Omental fat pad (tissue), 4 donors: ENCODE measurements around the gene TREML1. TPM values are rescaled to one million over a fixed set of nuclear protein-coding genes. Genes with fewer than 3 reads are reported as not detected.

ENCODE experiments used
- ATAC-seq: fragments of 150-250 bp; one replicate; pipeline ENCODE4 v1.9.1; 2016; ENCODE audit warnings: mild to moderate bottlenecking, moderate library complexity; ENCODE audit not compliant: low FRiP score
- DNase-seq: peaks from one replicate; pipeline ENCODE4 v3.0.0-alpha.2; 2019; ENCODE audit warnings: low spot score
- total RNA-seq, 4 donors: library from RNA; depleted of rRNA; stranded (reverse); fragments of >200 nt; gene quantifications; one replicate each; pipeline ENCODE4 v1.1.0, GENCODE V29; 2016
- TF ChIP-seq, protein P1 (sequence below), 3 donors: fragments of 450-650 bp; IDR thresholded peaks; one replicate each; pipeline ENCODE4 v1.5.1; 2016 to 2017; ENCODE audit warnings: antibody characterized with exemption in 3 of 3, mild to moderate bottlenecking in 3 of 3, moderate library complexity in 2 of 3

The TREML1 gene
- total RNA-seq, 4 donors from 2014 or later = 0.56 to 5.3 TPM; not detected in 2

DNA sequence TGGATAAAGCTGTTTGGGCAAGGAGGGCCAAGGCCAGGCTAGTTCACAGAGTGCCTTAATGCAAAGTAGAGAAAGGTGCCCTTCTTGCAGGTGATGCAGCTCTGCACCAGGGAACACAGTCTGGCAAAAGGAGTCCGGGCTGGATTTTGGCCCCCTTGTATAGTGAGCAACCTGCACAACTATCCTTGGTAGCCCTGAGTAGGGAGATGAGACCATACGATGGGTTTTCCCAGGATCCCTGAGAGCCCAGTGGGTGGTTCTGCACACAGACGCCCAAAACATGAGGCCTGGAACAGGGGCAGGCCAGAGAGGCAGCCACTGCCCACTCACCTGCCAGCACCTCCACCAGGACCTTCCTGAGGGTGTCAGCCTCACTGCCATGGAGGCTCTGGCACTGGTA is 6.8 kb upstream of the TREML1 start:
- TF ChIP-seq, protein P1, sequence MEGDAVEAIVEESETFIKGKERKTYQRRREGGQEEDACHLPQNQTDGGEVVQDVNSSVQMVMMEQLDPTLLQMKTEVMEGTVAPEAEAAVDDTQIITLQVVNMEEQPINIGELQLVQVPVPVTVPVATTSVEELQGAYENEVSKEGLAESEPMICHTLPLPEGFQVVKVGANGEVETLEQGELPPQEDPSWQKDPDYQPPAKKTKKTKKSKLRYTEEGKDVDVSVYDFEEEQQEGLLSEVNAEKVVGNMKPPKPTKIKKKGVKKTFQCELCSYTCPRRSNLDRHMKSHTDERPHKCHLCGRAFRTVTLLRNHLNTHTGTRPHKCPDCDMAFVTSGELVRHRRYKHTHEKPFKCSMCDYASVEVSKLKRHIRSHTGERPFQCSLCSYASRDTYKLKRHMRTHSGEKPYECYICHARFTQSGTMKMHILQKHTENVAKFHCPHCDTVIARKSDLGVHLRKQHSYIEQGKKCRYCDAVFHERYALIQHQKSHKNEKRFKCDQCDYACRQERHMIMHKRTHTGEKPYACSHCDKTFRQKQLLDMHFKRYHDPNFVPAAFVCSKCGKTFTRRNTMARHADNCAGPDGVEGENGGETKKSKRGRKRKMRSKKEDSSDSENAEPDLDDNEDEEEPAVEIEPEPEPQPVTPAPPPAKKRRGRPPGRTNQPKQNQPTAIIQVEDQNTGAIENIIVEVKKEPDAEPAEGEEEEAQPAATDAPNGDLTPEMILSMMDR (IDR thresholded peaks at IDR 0.05) = no peak

DNA sequence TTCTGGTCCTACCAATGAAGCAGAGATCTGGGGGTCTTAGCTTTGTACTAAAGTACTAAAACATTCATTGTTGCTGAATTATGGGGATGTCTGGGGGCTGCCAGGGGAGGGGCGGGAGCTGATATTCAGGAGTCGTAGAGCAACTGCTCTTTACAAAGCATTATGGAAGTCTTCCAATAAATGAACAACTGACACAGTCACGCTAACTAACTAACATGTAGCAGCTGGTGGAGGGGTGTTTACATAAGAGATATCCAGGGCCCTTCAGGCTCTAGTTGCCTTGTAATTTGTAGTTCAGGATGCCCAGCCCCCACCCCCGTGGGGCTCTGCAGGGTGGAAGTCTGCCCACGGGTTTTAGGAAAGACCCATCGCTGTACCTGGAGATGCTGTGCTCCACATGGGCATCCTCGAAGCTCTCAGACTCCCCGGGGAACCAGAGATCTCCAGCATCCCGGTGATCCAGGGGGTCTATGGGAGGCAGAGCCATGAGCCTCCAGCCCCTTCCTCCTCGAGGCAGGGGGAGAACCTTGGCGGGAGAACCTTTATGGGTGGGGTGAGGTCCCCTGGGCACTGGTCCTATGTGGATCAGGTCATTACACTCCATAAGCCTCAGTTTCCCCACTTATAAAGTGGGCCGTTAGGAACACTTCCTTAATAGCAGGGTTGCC is 5.4 kb upstream of the TREML1 start:
- TF ChIP-seq, protein P1 (IDR thresholded peaks at IDR 0.05) = no peak
- ATAC-seq = no peak
- DNase-seq = no peak

More for the DNA sequence above, 6.8 kb upstream of the TREML1 start:
- ATAC-seq (no peak), DNase-seq (no peak)

DNA sequence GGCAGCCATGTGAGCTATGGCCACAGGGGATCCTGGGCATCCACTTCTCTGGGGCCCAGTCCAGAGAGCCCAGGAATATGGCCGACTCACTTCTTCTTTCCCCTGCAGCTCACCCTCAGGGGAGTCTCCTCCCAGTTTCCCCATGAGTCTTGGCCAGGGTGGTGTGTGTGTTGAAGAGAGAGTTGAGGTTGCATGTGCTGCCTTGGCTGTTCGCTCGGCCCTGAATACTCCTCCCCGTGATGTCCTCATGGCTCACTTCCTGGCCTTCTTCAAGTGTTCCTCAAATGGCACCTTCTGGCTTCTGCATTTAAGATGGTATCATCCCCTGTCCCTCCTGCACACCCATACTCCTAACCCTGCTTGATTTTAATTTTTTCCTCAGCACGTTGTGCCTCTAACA is 3.2 kb upstream of the TREML1 start:
- no peak for DNase-seq
- TF ChIP-seq, protein P1 (IDR thresholded peaks at IDR 0.05) = no peak
- no peak for ATAC-seq

DNA sequence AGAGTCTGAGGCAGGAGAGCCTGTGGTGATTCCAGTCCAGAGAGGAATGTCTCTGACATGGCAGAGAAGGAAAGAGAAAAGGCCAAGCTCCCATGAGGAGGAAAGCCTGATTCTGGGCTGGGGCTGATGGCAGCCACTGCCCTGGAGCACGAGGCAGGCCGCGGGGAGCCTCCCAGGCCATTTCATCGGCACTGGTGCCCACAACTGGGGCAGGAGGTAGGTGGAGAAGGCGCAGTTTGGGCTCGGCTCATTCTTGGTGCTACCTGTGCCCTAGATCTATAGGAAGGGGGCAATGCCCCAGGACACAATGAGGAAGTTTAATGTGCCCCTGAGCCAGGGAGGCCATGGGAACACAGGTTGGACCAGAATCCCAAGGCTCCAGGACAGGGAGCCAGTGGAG is 2.6 kb upstream of the TREML1 start:
- no peak for ATAC-seq

DNA sequence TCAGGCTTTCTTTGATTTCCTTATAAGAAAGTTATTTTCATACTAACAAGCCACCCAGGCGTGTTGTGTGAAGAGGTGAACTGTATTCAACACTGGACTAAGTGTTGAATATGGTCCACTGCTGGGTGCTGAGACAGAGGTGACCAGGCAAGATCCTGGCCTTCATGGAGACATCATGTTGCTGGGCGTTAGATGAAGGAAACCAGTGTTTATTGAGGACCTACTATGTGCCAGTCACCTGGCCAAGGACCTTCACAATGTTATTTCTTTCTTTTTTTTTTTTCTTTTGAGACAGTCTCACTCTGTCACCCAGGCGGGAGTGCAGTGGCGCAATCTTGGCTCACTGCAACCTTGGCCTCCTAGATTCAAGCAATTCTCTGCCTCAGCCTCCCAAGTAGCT is 1.9 kb upstream of the TREML1 start:
- DNase-seq (no peak), ATAC-seq (no peak)
- TF ChIP-seq, protein P1 (IDR thresholded peaks at IDR 0.05) = no peak

More for the DNA sequence above, 2.6 kb upstream of the TREML1 start:
- DNase-seq = no peak
- TF ChIP-seq, protein P1 (IDR thresholded peaks at IDR 0.05) = no peak

DNA sequence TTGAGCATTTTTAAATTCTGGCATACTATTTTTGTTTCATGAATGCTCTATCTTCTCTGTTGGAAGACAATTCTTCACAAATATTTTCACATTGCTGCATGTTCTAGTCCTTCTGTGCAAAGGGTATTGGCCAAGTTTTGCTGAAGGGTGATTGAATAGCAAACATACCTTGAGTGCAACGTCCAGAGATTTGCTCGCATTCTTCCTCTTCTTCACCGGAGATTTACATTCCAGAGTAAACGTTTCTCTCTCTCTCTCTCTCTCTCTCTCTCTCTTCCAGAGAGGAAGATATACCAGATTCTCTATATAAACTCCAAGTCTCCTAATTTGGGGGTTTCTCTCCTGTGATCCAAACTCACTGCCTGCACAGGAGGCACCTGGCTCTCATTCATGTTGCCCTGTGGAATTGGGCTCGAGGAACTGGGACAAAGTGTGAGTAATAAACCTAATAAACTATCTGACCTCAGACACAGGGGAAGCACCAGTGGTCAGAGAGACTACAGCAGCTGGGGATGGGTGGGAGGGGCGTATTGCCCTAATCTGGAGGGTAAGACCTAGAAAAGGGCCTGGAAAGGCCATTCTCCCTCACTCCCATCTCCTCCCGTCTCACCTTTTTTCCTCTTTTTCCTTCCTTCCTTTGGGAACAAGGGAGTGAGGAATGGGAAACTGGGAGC is 1.1 kb upstream of the TREML1 start:
- DNase-seq (no peak), ATAC-seq (no peak)
- TF ChIP-seq, protein P1 (IDR thresholded peaks at IDR 0.05) = no peak

DNA sequence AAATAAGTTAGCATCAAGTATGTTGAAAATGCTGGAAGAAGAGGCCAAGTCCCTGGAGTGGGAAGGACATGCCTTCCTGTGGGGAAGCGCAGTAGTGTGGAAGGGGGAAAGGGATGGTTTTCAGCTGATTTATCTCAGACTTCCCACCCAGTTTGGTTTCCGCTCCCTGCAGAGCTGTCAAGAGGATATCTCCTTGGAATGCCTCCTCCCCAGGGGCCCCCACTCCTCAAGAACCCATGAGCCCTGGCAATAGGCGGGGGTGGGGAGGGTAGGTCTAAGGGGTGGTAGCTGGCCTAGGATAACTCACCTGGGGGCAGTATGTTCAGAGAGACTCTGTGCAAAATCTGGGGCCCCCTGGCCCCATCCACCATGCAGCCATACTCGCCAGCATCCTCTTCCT is 696 bp downstream of the TREML1 start:
- TF ChIP-seq, protein P1 (IDR thresholded peaks at IDR 0.05) = no peak
- no peak for ATAC-seq

More for the DNA sequence above, 696 bp downstream of the TREML1 start:
- no peak for DNase-seq
